Measurements from ENCODE around the gene ADAMTSL1. TPM values are rescaled to one million over a fixed set of nuclear protein-coding genes. Genes with fewer than 3 reads are reported as not detected.

Gene ADAMTSL1
- total and polyA plus RNA-seq, 2 donors (not counting 3 experiments of a cell fraction or from before 2014, with no cell fraction given) = 15.0 to 18.4 TPM

DNA sequence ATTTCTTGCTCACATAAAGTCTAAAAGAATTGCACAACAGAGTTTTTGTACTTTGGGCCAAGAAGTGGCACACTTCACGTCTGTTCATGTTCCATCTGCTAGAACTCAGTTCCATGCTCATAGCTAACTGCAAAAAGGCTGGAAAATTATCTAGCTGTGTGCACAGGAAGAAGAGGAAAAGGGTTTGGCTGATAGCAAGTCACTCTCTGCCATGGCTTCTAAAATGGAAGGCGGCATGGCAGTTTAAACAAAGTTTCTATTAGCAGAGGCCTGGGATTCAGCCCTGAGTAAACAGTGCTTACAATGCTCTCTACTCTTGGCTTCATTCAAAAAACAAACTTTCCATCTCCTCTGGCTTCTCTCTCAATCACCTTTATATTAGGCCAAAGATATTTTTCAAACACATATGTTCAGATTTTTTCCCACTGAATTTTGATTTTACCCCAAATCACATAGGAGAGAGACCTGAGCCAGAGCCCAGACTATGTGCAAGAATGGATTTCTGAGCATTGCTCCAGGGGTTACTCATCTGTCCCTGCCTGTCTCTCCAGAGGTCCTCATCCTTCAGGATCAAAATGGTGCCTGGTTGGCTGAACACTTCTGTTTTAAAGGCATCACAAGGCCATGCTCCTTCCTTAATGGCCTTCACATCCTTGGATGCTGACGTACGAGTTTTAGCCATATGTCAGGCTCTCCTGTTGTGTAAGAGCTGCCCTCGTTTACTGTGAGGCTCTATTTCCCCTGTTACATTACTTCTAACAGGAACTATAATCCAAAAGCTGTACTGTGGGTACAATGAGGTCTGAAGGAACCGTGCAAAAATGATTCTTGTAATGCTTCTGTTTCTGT, 332.5 kb downstream of the ADAMTSL1 start:
- Histone ChIP-seq H3K27me3 (ENCODE audit: control insufficient read depth in 2 of 2, insufficient read depth in 2 of 2, low read length in 2 of 2) (no peaks in the 10 kb centered on the region), H3K9me1 (replicated peaks; ENCODE audit: control insufficient read depth, extremely low read depth, insufficient read depth, low read length) (no peaks in the 10 kb centered on the region), H2AFZ (ENCODE audit: low read depth, low read length) (no peak overlapping the region), H4K20me1 (replicated peaks; ENCODE audit: control insufficient read depth, extremely low read depth, insufficient read depth, low read length) (no peaks in the 10 kb centered on the region), H3K4me3 (replicated peaks in 1 of 3; ENCODE audit: insufficient read depth in 1 of 3, low read depth in 1 of 3, low read length in 3 of 3) (no peak overlapping the region), H3K4me1 (ENCODE audit: control insufficient read depth, extremely low read depth, insufficient read depth, low read length) (no peaks in the 10 kb centered on the region), H3K27ac (ENCODE audit: insufficient read depth, low read depth, low read length) (no peak overlapping the region), H3K36me3 (ENCODE audit: control insufficient read depth in 2 of 2, extremely low read depth in 1 of 2, insufficient read depth in 2 of 2, low read length in 2 of 2) (no peaks in the 10 kb centered on the region), H3K79me2 (ENCODE audit: control insufficient read depth, insufficient read depth, low read length) (no peaks in the 10 kb centered on the region), H3K9ac (replicated peaks; ENCODE audit: extremely low read depth, insufficient read depth, low read length) (no peak overlapping the region), H3K4me2 (ENCODE audit: insufficient read depth, low read length) (no peak overlapping the region), H3K9me3 (replicated peaks; ENCODE audit: control insufficient read depth, insufficient read depth, low read length) (no peaks in the 10 kb centered on the region)
- no TSS peak for BruUV-seq (replicated peaks)
- ChIA-PET CTCF (no interaction called here), POLR2A (interaction anchor here (0.6 kb wide), 1 partner anchor 9 kb away, joined by 5 read pairs; no protein-coding TSS in a partner anchor)
- DNase-seq (ENCODE audit: low read depth, low spot score) (no peak), FAIRE-seq (no peak)
- dilution Hi-C loops (cut with MboI; ENCODE audit: extremely low pct_ligation_motif_present, low sequenced_read_pairs) (no loop called here), intact Hi-C loops (cut with micrococcal nuclease) (no loop called here)
- TF ChIP-seq POLR2A (IDR thresholded peaks at IDR 0.05; ENCODE audit: low read depth, low read length) (no peak), GATA2 (IDR thresholded peaks at IDR 0.05; ENCODE audit: insufficient read depth, insufficient read length, low read depth, low read length) (no peak), MYC (IDR thresholded peaks at IDR 0.05; ENCODE audit: low read depth, low read length) (no peak), POLR2AphosphoS5 (IDR thresholded peaks at IDR 0.05; ENCODE audit: insufficient read depth, low read depth, low read length) (no peak), JUN (IDR thresholded peaks at IDR 0.05; ENCODE audit: borderline replicate concordance, insufficient read depth, insufficient read length, low read depth) (no peak), EZH2 (IDR thresholded peaks at IDR 0.05; ENCODE audit: borderline replicate concordance, low read depth, low read length, severe bottlenecking) (no peak), FOS (IDR thresholded peaks at IDR 0.05; ENCODE audit: borderline replicate concordance, insufficient read depth, low read length) (no peak)
- TF ChIP-seq, protein P1, sequence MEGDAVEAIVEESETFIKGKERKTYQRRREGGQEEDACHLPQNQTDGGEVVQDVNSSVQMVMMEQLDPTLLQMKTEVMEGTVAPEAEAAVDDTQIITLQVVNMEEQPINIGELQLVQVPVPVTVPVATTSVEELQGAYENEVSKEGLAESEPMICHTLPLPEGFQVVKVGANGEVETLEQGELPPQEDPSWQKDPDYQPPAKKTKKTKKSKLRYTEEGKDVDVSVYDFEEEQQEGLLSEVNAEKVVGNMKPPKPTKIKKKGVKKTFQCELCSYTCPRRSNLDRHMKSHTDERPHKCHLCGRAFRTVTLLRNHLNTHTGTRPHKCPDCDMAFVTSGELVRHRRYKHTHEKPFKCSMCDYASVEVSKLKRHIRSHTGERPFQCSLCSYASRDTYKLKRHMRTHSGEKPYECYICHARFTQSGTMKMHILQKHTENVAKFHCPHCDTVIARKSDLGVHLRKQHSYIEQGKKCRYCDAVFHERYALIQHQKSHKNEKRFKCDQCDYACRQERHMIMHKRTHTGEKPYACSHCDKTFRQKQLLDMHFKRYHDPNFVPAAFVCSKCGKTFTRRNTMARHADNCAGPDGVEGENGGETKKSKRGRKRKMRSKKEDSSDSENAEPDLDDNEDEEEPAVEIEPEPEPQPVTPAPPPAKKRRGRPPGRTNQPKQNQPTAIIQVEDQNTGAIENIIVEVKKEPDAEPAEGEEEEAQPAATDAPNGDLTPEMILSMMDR (IDR thresholded peaks at IDR 0.05; ENCODE audit: extremely low read depth in 1 of 2, insufficient read depth in 1 of 2, low read depth in 1 of 2, low read length in 2 of 2) = no peak
- TF ChIP-seq, protein P2, sequence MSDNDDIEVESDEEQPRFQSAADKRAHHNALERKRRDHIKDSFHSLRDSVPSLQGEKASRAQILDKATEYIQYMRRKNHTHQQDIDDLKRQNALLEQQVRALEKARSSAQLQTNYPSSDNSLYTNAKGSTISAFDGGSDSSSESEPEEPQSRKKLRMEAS (IDR thresholded peaks at IDR 0.05; ENCODE audit: insufficient read depth, insufficient read length) = no peak
